Body of pancreas (tissue), 4 donors: ENCODE results near the gene MTSS2. TPM values are rescaled to one million over a fixed set of nuclear protein-coding genes. Genes with fewer than 3 reads are reported as not detected.

ENCODE experiments used
- ATAC-seq: fragments of 150-250 bp; one replicate; pipeline ENCODE4 v1.9.1; 2016
- DNase-seq, 4 donors: peaks; one replicate each; pipeline ENCODE4 v3.0.0-alpha.2; 2019
- H3K27ac ChIP-seq, 4 donors: fragments of 200-600 bp; sonication (generic); 1 replicate in 3 of 4; 2 replicates in 1 of 4; pipeline versions ENCODE4 v1.5.1 to v1.6.1; 2016 to 2019; ENCODE audit warnings: mild to moderate bottlenecking in 1 of 4, mixed read lengths in 1 of 4, moderate library complexity in 1 of 4
- H3K27me3 ChIP-seq, 2 donors: fragments of 200-600 bp; sonication (generic); one replicate each; pipeline ENCODE4 v1.6.0; 2016; ENCODE audit warnings: mild to moderate bottlenecking in 1 of 2
- H3K36me3 ChIP-seq, 2 donors: fragments of 200-600 bp; sonication (generic); replicated peaks in 1 of 2; 2 replicates each; pipeline ENCODE4 v1.5.1; 2016; ENCODE audit warnings: low read depth in 2 of 2; ENCODE audit not compliant: insufficient read depth in 1 of 2
- H3K4me1 ChIP-seq: fragments of 200-600 bp; sonication (generic); one replicate; pipeline ENCODE4 v1.6.0; 2016
- H3K4me3 ChIP-seq, 2 donors: fragments of 200-600 bp; sonication (generic); 1 replicate in 1 of 2; 2 replicates in 1 of 2; pipeline ENCODE4 v1.5.1; 2016 to 2019
- H3K9me3 ChIP-seq, 3 donors: fragments of 200-600 bp; sonication (generic); 1 replicate in 2 of 3; 2 replicates in 1 of 3; pipeline ENCODE4 v1.5.1; 2016
- POLR2A ChIP-seq, 3 donors: fragments of 450-650 bp; IDR thresholded peaks; one replicate each; pipeline ENCODE4 v1.6.1; 2016; ENCODE audit warnings: antibody characterized with exemption in 3 of 3, mild to moderate bottlenecking in 2 of 3
- WGBS, 2 donors: methylation state at CpG; one replicate each; pipeline ENCODE4 v1.1.5; 2017; 5-methylcytosine and 5-hydroxymethylcytosine counted together
- intact Hi-C: fragments of 100-400 bp; cut with DNase I; formaldehyde crosslinking; loops from one replicate; pipeline ENCODE4 v1.15.1; 2023
- total RNA-seq, 2 donors: library from RNA; depleted of rRNA; stranded (reverse); fragments of >200 nt; gene quantifications; one replicate each; pipeline ENCODE4 v1.1.0, GENCODE V29; 2016
- TF ChIP-seq, protein P1 (sequence below), 7 experiments: fragments of 450-650 bp in 4 of 7; fragments of 200-600 bp in 3 of 7; sonication (generic) in 3 of 7; IDR thresholded peaks; one replicate each; pipeline ENCODE4 v1.5.1; 2016 to 2019; ENCODE audit warnings: antibody characterized with exemption in 7 of 7

MTSS2 gene
- total RNA-seq, 2 donors from 2014 or later: 8.8 to 23.4 TPM

DNA sequence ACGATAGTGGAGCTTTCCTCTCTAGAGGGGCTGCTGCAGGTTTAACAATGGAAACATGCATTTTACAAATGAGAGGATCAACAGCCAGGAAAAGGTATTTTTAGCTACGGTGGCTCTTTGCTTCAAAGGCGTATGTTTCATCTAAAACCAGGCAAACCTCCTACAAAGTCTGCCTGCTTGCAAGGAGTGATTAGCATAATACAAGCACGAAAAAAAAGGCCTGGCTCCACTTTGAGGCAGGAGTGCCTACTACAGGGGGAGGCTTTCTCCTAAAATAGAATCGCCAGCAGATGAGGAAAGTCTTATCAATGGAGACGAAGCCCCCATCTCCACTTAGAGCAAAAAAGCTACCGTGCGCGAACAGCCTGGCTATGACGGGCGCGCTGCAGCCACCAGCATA lies 27.1 kb upstream of the MTSS2 start:
- Histone ChIP-seq H3K27ac (no peak overlapping the region), H3K9me3 (no peaks in the 10 kb centered on the region), H3K36me3 (no peaks in the 10 kb centered on the region), H3K4me1 (peaks cover 27% of the 10 kb centered on the region), H3K27me3 (no peaks in the 10 kb centered on the region), H3K4me3 (no peak overlapping the region)
- no peak for ATAC-seq
- intact Hi-C loops: no loop called here
- TF ChIP-seq POLR2A (IDR thresholded peaks at IDR 0.05): no peak
- TF ChIP-seq, protein P1, sequence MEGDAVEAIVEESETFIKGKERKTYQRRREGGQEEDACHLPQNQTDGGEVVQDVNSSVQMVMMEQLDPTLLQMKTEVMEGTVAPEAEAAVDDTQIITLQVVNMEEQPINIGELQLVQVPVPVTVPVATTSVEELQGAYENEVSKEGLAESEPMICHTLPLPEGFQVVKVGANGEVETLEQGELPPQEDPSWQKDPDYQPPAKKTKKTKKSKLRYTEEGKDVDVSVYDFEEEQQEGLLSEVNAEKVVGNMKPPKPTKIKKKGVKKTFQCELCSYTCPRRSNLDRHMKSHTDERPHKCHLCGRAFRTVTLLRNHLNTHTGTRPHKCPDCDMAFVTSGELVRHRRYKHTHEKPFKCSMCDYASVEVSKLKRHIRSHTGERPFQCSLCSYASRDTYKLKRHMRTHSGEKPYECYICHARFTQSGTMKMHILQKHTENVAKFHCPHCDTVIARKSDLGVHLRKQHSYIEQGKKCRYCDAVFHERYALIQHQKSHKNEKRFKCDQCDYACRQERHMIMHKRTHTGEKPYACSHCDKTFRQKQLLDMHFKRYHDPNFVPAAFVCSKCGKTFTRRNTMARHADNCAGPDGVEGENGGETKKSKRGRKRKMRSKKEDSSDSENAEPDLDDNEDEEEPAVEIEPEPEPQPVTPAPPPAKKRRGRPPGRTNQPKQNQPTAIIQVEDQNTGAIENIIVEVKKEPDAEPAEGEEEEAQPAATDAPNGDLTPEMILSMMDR (IDR thresholded peaks at IDR 0.05): no peak
- 90 to 91% methylated on average over 11 to 12 of the region's 12 CpGs for WGBS, 2 donors
- DNase-seq: no peak

DNA sequence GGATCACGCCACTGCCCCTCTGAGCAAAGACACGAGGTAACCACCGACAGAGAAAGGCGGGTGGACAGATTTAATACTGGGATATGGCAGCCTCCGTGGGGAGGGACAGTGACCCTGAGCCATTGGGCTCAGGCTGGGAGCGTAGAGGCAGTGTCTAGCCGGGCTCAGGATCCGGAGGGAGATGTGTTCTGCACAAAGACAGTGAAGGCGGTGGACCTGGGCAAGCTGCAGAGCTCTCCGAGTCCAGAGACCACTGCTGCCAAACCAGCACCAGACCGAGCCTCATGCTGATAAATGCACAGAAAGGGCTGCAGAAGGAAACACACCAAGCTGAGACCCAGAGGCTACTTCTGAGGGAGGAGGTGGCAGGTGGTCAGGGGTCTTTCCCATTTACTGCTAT lies 26.5 kb upstream of the MTSS2 start:
- Histone ChIP-seq H3K4me1 (peaks cover 27% of the 10 kb centered on the region), H3K27ac (no peak overlapping the region), H3K27me3 (no peaks in the 10 kb centered on the region), H3K9me3 (no peaks in the 10 kb centered on the region), H3K36me3 (no peaks in the 10 kb centered on the region), H3K4me3 (no peak overlapping the region)
- no peak for ATAC-seq
- intact Hi-C loops: no loop called here
- TF ChIP-seq, protein P1 (IDR thresholded peaks at IDR 0.05): no peak
- TF ChIP-seq POLR2A (IDR thresholded peaks at IDR 0.05): no peak
- WGBS, 2 donors: 88 to 89% methylated on average over 11 of the region's 11 CpGs
- DNase-seq: no peak

DNA sequence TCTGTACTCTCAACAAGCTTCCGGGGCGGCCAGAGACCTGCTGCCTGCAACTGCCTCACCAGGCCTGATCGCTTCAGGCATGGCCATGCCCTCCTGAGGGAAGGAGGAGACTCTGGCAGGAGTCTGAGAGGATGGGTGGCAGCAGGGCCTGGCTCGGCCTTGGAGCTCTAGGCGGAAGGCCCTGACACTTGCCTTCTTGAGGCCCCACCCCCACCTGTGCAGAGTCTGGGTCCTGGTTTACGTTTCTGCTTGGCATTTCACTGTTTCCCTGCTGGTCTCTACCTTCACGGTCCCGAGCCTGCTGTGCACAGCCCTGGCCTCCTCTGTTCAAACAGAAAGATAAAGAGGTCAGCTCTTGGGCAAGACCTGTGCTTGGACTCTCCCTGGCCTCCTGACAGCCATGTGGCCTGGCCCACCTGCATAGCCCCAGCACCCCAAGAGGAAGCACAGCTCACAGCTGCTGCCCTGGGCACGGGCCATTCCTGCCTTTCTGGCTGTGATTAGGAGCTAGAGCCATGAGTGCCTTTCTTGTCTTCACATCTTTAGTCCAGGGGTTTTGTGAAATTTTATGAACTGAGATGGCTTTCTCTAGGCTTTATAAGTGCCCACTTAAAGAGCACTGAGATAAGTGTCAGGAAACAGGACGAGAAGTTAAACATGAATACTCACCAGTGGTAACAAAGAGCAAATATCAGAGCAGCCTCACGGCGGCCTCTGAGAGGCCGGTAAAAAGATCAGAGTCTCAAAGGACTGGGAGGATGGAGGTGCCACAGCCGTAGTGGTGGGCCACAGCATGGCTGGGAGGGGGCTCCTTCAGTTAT lies 25.6 kb upstream of the MTSS2 start:
- H3K27me3 ChIP-seq: no peaks in the 10 kb centered on the region
- intact Hi-C loops: no loop called here
- peaks cover 20% of the 10 kb centered on the region for H3K4me1 ChIP-seq
- ATAC-seq (no peak), DNase-seq (no peak)
- H3K36me3 ChIP-seq: no peaks in the 10 kb centered on the region
- TF ChIP-seq, protein P1 (IDR thresholded peaks at IDR 0.05): no peak
- TF ChIP-seq POLR2A (IDR thresholded peaks at IDR 0.05): no peak
- no peak overlapping the region for H3K27ac ChIP-seq
- H3K9me3 ChIP-seq: no peaks in the 10 kb centered on the region
- no peak overlapping the region for H3K4me3 ChIP-seq
- WGBS, 2 donors: 89 to 95% methylated on average over 6 to 14 of the region's 14 CpGs

DNA sequence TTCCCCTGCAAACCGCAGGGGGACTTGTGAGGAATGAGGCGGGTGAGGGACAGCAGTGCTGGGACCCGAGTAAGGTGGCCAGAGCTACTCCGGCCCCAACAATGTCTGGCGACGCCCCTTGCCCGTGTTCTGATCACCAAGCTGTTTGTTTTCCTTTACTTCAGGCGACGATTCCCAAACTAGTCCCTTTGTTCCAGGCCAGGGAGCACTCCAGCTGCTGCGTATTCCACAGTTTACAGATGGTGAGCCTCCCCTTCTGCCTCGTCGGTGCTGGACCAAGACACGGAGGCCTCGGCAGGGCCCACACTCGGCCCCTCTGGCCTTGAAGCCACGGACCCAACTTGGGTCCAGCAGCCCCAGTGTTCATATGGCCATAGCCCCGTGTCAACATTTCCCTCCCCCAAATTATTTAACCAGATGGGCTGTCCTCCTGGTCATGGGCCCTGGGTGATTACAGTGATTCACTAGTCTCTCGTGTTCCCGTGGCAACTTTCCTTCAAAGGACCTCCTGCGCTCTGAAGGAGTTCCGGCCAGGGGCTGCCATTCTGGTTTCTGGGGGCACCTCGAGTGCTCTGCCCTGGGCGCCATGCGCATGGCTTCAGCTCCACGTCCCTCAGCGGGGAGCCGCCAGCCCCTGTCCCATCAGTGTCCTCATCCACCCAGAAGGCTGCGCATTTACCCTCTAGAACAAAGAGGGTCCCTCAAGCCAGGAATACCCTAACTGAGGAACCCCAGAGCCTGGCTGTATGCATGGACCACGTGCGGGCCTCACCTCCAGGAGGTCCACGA lies 24.8 kb upstream of the MTSS2 start:
- 94 to 97% methylated on average over 22 to 28 of the region's 31 CpGs for WGBS, 2 donors
- ATAC-seq (no peak), DNase-seq (no peak)
- Histone ChIP-seq H3K27me3 (no peaks in the 10 kb centered on the region), H3K9me3 (no peaks in the 10 kb centered on the region), H3K4me1 (peaks cover 12% of the 10 kb centered on the region), H3K36me3 (no peaks in the 10 kb centered on the region), H3K4me3 (no peak overlapping the region), H3K27ac (no peak overlapping the region)
- no peak for TF ChIP-seq POLR2A (IDR thresholded peaks at IDR 0.05)
- TF ChIP-seq, protein P1 (IDR thresholded peaks at IDR 0.05): no peak
- intact Hi-C loops: no loop called here
